ENCODE data around the gene RABEP2. TPM values are rescaled to one million over a fixed set of nuclear protein-coding genes. Genes with fewer than 3 reads are reported as not detected.

RABEP2 gene
- total and polyA plus RNA-seq, 9 donors, result 0.32 to 14.8 (median 11.3) TPM

GRCh38 chr16:28933171-28933570, 8.1 kb upstream of the RABEP2 start:
- Histone ChIP-seq H3K4me3 (no peak overlapping the region), H3K27ac (no peak overlapping the region), H3K36me3 (no peaks in the 10 kb centered on the region), H3K27me3 (no peaks in the 10 kb centered on the region), H3K4me1 (ENCODE audit: insufficient read depth) (peaks cover 5% of the 10 kb centered on the region), H3K9me3 (no peaks in the 10 kb centered on the region)
- WGBS, 3 donors, result 79 to 87% (median 81%) methylated on average over 8 of the region's 8 CpGs
- DNase-seq, result no peak
- intact Hi-C loops (cut with DNase I), result loop anchor here in 1 of 4 donors (10.0 kb wide), 1 partner anchor 108 kb away; the partner anchor contains the start of gene ATXN2L
- TF ChIP-seq, protein P1, sequence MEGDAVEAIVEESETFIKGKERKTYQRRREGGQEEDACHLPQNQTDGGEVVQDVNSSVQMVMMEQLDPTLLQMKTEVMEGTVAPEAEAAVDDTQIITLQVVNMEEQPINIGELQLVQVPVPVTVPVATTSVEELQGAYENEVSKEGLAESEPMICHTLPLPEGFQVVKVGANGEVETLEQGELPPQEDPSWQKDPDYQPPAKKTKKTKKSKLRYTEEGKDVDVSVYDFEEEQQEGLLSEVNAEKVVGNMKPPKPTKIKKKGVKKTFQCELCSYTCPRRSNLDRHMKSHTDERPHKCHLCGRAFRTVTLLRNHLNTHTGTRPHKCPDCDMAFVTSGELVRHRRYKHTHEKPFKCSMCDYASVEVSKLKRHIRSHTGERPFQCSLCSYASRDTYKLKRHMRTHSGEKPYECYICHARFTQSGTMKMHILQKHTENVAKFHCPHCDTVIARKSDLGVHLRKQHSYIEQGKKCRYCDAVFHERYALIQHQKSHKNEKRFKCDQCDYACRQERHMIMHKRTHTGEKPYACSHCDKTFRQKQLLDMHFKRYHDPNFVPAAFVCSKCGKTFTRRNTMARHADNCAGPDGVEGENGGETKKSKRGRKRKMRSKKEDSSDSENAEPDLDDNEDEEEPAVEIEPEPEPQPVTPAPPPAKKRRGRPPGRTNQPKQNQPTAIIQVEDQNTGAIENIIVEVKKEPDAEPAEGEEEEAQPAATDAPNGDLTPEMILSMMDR (IDR thresholded peaks at IDR 0.05), result no peak

DNA sequence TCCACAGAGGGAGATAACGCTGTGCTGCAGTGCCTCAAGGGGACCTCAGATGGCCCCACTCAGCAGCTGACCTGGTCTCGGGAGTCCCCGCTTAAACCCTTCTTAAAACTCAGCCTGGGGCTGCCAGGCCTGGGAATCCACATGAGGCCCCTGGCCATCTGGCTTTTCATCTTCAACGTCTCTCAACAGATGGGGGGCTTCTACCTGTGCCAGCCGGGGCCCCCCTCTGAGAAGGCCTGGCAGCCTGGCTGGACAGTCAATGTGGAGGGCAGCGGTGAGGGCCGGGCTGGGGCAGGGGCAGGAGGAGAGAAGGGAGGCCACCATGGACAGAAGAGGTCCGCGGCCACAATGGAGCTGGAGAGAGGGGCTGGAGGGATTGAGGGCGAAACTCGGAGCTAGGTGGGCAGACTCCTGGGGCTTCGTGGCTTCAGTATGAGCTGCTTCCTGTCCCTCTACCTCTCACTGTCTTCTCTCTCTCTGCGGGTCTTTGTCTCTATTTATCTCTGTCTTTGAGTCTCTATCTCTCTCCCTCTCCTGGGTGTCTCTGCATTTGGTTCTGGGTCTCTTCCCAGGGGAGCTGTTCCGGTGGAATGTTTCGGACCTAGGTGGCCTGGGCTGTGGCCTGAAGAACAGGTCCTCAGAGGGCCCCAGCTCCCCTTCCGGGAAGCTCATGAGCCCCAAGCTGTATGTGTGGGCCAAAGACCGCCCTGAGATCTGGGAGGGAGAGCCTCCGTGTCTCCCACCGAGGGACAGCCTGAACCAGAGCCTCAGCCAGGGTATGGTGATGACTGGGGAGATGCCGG, 7.5 kb upstream of the RABEP2 start:
- Histone ChIP-seq H3K4me1 (ENCODE audit: insufficient read depth) (peaks cover 5% of the 10 kb centered on the region), H3K36me3 (no peaks in the 10 kb centered on the region), H3K27ac (no peak overlapping the region), H3K27me3 (no peaks in the 10 kb centered on the region), H3K9me3 (no peaks in the 10 kb centered on the region), H3K4me3 (no peak overlapping the region)
- DNase-seq, result no peak
- TF ChIP-seq, protein P1 (IDR thresholded peaks at IDR 0.05), result no peak
- TF ChIP-seq POLR2A (IDR thresholded peaks at IDR 0.05) (no peak), EP300 (IDR thresholded peaks at IDR 0.05) (no peak)
- WGBS, 3 donors, result 74 to 82% (median 78%) methylated on average over 20 of the region's 20 CpGs
- intact Hi-C loops (cut with DNase I), result loop anchor here in 1 of 4 donors (10.0 kb wide), 1 partner anchor 108 kb away; the partner anchor contains the start of gene ATXN2L

DNA sequence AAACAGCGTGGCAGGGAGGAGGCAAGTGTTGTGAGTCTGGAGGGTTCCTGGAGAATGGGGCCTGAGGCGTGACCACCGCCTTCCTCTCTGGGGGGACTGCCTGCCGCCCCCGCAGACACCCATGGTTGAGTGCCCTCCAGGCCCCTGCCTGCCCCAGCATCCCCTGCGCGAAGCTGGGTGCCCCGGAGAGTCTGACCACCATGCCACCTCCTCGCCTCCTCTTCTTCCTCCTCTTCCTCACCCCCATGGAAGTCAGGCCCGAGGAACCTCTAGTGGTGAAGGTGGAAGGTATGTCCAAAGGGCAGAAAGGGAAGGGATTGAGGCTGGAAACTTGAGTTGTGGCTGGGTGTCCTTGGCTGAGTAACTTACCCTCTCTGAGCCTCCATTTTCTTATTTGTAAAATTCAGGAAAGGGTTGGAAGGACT, 6.8 kb upstream of the RABEP2 start, which contains the start of gene CD19:
Gene CD19 (plus strand): TSS at position 171 of the 425 bp plus-strand sequence. CDS start 30 bp downstream, at position 201.
- Histone ChIP-seq H3K4me3 (no peak within 1 kb of the TSS), H3K36me3 (no peaks in the 10 kb centered on the region), H3K27me3 (no peaks in the 10 kb centered on the region), H3K9me3 (no peaks in the 10 kb centered on the region), H3K4me1 (ENCODE audit: insufficient read depth) (peaks cover 5% of the 10 kb centered on the region), H3K27ac (no peak within 1 kb of the TSS)
- TF ChIP-seq, protein P1 (IDR thresholded peaks at IDR 0.05), result no peak
- TF ChIP-seq POLR2A (IDR thresholded peaks at IDR 0.05) (no peak), EP300 (IDR thresholded peaks at IDR 0.05) (no peak)
- intact Hi-C loops (cut with DNase I), result loop anchor here in 2 of 4 donors (2.0 to 10.0 kb wide), 2 partner anchors 17 to 107 kb away; partner anchors contain the start of gene ATXN2L (in 1 of the 2)
- WGBS, 3 donors, result 88 to 92% (median 91%) methylated on average over 10 of the region's 10 CpGs
- no peak for DNase-seq

DNA sequence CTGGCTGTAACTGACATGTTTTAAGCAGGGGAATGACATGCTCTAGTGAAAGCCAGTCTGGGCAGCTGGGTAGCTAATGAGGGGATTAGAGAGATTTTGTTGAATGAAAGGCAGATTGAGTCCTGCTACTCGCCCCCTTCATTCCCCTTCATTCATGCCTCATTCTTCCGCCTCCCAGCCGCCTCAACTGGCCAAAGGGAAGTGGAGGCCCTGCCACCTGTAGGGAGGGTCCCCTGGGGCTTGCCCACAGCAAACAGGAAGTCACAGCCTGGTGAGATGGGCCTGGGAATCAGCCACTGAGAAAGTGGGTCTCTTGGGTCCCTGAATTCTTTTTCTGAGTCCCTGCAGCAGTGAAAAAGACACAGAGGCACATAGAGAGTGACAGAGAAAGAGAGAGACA, 5.6 kb upstream of the RABEP2 start:
- DNase-seq, result no peak
- Histone ChIP-seq H3K4me3 (no peak overlapping the region), H3K27ac (no peak overlapping the region), H3K4me1 (ENCODE audit: insufficient read depth) (no peaks in the 10 kb centered on the region), H3K9me3 (no peaks in the 10 kb centered on the region), H3K36me3 (no peaks in the 10 kb centered on the region), H3K27me3 (no peaks in the 10 kb centered on the region)
- TF ChIP-seq EP300 (IDR thresholded peaks at IDR 0.05) (no peak), POLR2A (IDR thresholded peaks at IDR 0.05) (no peak)
- TF ChIP-seq, protein P1 (IDR thresholded peaks at IDR 0.05), result no peak
- intact Hi-C loops (cut with DNase I), result loop anchor here in 2 of 4 donors (2.0 to 10.0 kb wide), 2 partner anchors 16 to 106 kb away; partner anchors contain the start of gene ATXN2L (in 1 of the 2)
- 81 to 88% (median 83%) methylated on average over 3 of the region's 3 CpGs for WGBS, 3 donors

Data from ovary (tissue), 9 donors.